HG02763 (cell line): Measurements from ENCODE around the gene TYW1.
"Not testable (repeated sequence)": the region's sequence is repeated elsewhere in the genome, so short reads cannot be mapped to it uniquely, and the experiment has no call there.

Experiments
- ATAC-seq: cut with Tn5 transposase; IDR thresholded peaks from one replicate; pipeline ENCODE4 v1.9.1; 2021; ENCODE audit warnings: mild to moderate bottlenecking, moderate library complexity; ENCODE audit not compliant: unreplicated experiment

The TYW1 gene

GRCh38 chr7:67043559-67043930 is 46.9 kb downstream of the TYW1 start:
- ATAC-seq = not testable (repeated sequence)

GRCh38 chr7:67045496-67045995 is 48.9 kb downstream of the TYW1 start:
- ATAC-seq = no peak

- not testable (repeated sequence) for ATAC-seq
Observed at GRCh38 chr7:67046819-67047218, 50.2 kb downstream of the TYW1 start.

GRCh38 chr7:67049908-67050307 is 53.3 kb downstream of the TYW1 start:
- ATAC-seq = not testable (repeated sequence)

GRCh38 chr7:67052161-67052560 is 55.5 kb downstream of the TYW1 start:
- not testable (repeated sequence) for ATAC-seq

GRCh38 chr7:67056683-67057082 is 60.0 kb downstream of the TYW1 start:
- no peak for ATAC-seq

- not testable (repeated sequence) for ATAC-seq
Observed at GRCh38 chr7:67061321-67061720, 64.7 kb downstream of the TYW1 start.

- not testable (repeated sequence) for ATAC-seq
Observed at GRCh38 chr7:67062802-67063201, 66.2 kb downstream of the TYW1 start.

- ATAC-seq = not testable (repeated sequence)
Observed at GRCh38 chr7:67066950-67067622, 70.5 kb downstream of the TYW1 start.

GRCh38 chr7:67076120-67076519 is 79.5 kb downstream of the TYW1 start:
- ATAC-seq = not testable (repeated sequence)

- ATAC-seq = not testable (repeated sequence)
Observed at GRCh38 chr7:67082880-67083279, 86.2 kb downstream of the TYW1 start.

GRCh38 chr7:67089261-67089660 is 92.6 kb downstream of the TYW1 start:
- not testable (repeated sequence) for ATAC-seq

- not testable (repeated sequence) for ATAC-seq
Observed at GRCh38 chr7:67091053-67091452, 94.4 kb downstream of the TYW1 start.

GRCh38 chr7:67098031-67098430 is 101.4 kb downstream of the TYW1 start:
- not testable (repeated sequence) for ATAC-seq

- not testable (repeated sequence) for ATAC-seq
Observed at GRCh38 chr7:67099406-67099805, 102.8 kb downstream of the TYW1 start.

- not testable (repeated sequence) for ATAC-seq
Observed at GRCh38 chr7:67100038-67100437, 103.4 kb downstream of the TYW1 start.

- no peak for ATAC-seq
Observed at GRCh38 chr7:67100956-67101361, 104.3 kb downstream of the TYW1 start.

- not testable (repeated sequence) for ATAC-seq
Observed at GRCh38 chr7:67104937-67105336, 108.3 kb downstream of the TYW1 start.

- no peak for ATAC-seq
Observed at GRCh38 chr7:67105377-67105776, 108.7 kb downstream of the TYW1 start.

- not testable (repeated sequence) for ATAC-seq
Observed at GRCh38 chr7:67106255-67106654, 109.6 kb downstream of the TYW1 start.

- not testable (repeated sequence) for ATAC-seq
Observed at GRCh38 chr7:67111342-67111741, 114.7 kb downstream of the TYW1 start.

GRCh38 chr7:67114483-67115246 is 118.0 kb downstream of the TYW1 start:
- not testable (repeated sequence) for ATAC-seq
